Tibial nerve (tissue), 4 donors: ENCODE data around the gene GPC5. TPM values are rescaled to one million over a fixed set of nuclear protein-coding genes. Genes with fewer than 3 reads are reported as not detected.
"Not testable (repeated sequence)": the region's sequence is repeated elsewhere in the genome, so short reads cannot be mapped to it uniquely, and the experiment has no call there.

Experiments used
- DNase-seq, 2 donors: peaks; one replicate each; pipeline ENCODE4 v3.0.0-alpha.2; 2019; ENCODE audit warnings: low spot score in 2 of 2
- H3K27ac ChIP-seq, 4 donors: fragments of 200-600 bp; sonication (generic) in 3 of 4; one replicate each; pipeline ENCODE4 v1.5.1; 2017 to 2019; ENCODE audit warnings: mild to moderate bottlenecking in 1 of 4
- H3K27me3 ChIP-seq, 2 donors: fragments of 200-600 bp; sonication (generic) in 1 of 2; one replicate each; pipeline versions ENCODE4 v1.5.1 to v1.6.0; 2017 to 2019
- H3K36me3 ChIP-seq, 3 donors: fragments of 200-600 bp; sonication (generic); one replicate each; pipeline ENCODE4 v1.5.1; 2018 to 2019
- H3K4me1 ChIP-seq, 4 donors: fragments of 200-600 bp; sonication (generic) in 3 of 4; one replicate each; pipeline ENCODE4 v1.5.1; 2017 to 2019
- H3K4me3 ChIP-seq, 4 donors: fragments of 200-600 bp; sonication (generic) in 3 of 4; one replicate each; pipeline ENCODE4 v1.5.1; 2017 to 2019; ENCODE audit warnings: mild to moderate bottlenecking in 1 of 4, moderate library complexity in 1 of 4
- H3K9me3 ChIP-seq, 4 donors: fragments of 200-600 bp; sonication (generic) in 3 of 4; one replicate each; pipeline ENCODE4 v1.5.1; 2017 to 2019
- EP300 ChIP-seq, 2 donors: sonication (generic); formaldehyde crosslinking; IDR thresholded peaks; one replicate each; pipeline ENCODE4 v1.6.1; 2017; ENCODE audit warnings: antibody characterized with exemption in 2 of 2, mild to moderate bottlenecking in 1 of 2
- POLR2A ChIP-seq, 2 donors: fragments of 450-650 bp; IDR thresholded peaks; one replicate each; pipeline ENCODE4 v1.6.1; 2017; ENCODE audit warnings: antibody characterized with exemption in 2 of 2, mild to moderate bottlenecking in 2 of 2, moderate library complexity in 2 of 2
- WGBS, 2 donors: methylation state at CpG; one replicate each; pipeline ENCODE4 v1.1.5; 2018; 5-methylcytosine and 5-hydroxymethylcytosine counted together
- total RNA-seq, 4 donors: library from RNA; depleted of rRNA; stranded (reverse); fragments of >200 nt; gene quantifications; one replicate each; pipeline ENCODE4 v1.1.0, GENCODE V29; 2016
- TF ChIP-seq, protein P1 (sequence below), 5 experiments: fragments of 200-600 bp in 3 of 5; fragments of 450-650 bp in 2 of 5; sonication (generic) in 3 of 5; IDR thresholded peaks; one replicate each; pipeline ENCODE4 v1.5.1; 2016 to 2019; ENCODE audit warnings: antibody characterized with exemption in 5 of 5, mild to moderate bottlenecking in 3 of 5, moderate library complexity in 2 of 5

The GPC5 gene
- total RNA-seq, 4 donors from 2014 or later, result 3.7 to 5.7 (median 4.2) TPM; not detected in 1

- 38 to 44% methylated on average over 3 of the region's 3 CpGs for WGBS, 2 donors
- Histone ChIP-seq H3K27me3 (no peaks in the 10 kb centered on the region), H3K27ac (no peak overlapping the region), H3K36me3 (no peaks in the 10 kb centered on the region), H3K4me1 (no peaks in the 10 kb centered on the region), H3K9me3 (no peaks in the 10 kb centered on the region), H3K4me3 (no peak overlapping the region)
- TF ChIP-seq, protein P1, sequence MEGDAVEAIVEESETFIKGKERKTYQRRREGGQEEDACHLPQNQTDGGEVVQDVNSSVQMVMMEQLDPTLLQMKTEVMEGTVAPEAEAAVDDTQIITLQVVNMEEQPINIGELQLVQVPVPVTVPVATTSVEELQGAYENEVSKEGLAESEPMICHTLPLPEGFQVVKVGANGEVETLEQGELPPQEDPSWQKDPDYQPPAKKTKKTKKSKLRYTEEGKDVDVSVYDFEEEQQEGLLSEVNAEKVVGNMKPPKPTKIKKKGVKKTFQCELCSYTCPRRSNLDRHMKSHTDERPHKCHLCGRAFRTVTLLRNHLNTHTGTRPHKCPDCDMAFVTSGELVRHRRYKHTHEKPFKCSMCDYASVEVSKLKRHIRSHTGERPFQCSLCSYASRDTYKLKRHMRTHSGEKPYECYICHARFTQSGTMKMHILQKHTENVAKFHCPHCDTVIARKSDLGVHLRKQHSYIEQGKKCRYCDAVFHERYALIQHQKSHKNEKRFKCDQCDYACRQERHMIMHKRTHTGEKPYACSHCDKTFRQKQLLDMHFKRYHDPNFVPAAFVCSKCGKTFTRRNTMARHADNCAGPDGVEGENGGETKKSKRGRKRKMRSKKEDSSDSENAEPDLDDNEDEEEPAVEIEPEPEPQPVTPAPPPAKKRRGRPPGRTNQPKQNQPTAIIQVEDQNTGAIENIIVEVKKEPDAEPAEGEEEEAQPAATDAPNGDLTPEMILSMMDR (IDR thresholded peaks at IDR 0.05), result no peak
- no peak for TF ChIP-seq POLR2A (IDR thresholded peaks at IDR 0.05)
- no peak for TF ChIP-seq EP300 (IDR thresholded peaks at IDR 0.05)
- DNase-seq, result no peak
Measured at GRCh38 chr13:92262100-92262788, 863.8 kb downstream of the GPC5 start.

GRCh38 chr13:92265408-92265807 lies 867.0 kb downstream of the GPC5 start:
- H3K27me3 ChIP-seq, result no peaks in the 10 kb centered on the region
- no peak overlapping the region for H3K27ac ChIP-seq
- H3K36me3 ChIP-seq, result no peaks in the 10 kb centered on the region
- H3K4me1 ChIP-seq, result no peaks in the 10 kb centered on the region
- no peak overlapping the region for H3K4me3 ChIP-seq
- no peak for DNase-seq
- no peaks in the 10 kb centered on the region for H3K9me3 ChIP-seq
- 88% methylated on average over 1 of the region's 1 CpG for WGBS, 2 donors
- TF ChIP-seq, protein P1 (IDR thresholded peaks at IDR 0.05), result no peak
- TF ChIP-seq EP300 (IDR thresholded peaks at IDR 0.05), result no peak

GRCh38 chr13:92270990-92271389 lies 872.6 kb downstream of the GPC5 start:
- Histone ChIP-seq H3K36me3 (no peaks in the 10 kb centered on the region), H3K27ac (no peak overlapping the region)

DNA sequence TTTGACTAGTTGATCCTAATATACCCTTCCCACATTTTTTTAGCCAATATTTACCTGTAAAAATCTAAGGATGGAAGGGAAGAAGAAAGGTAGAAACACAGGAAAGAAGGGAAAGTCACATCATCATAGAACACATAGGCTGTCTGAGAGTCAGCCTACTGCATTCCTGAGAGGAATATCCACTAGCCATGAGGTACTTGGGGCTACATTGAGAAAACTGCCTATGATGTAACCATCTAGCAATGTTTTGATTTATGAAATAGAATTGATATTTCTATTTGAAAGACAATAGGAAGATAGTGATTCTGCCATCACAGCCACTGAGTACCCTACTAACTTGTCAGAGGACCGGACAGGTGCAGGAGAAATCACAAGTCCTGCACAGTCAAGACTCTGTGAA lies 873.8 kb downstream of the GPC5 start:
- H3K9me3 ChIP-seq, result no peaks in the 10 kb centered on the region
- WGBS, 2 donors, result 95 to 100% methylated on average over 1 of the region's 1 CpG
- TF ChIP-seq POLR2A (IDR thresholded peaks at IDR 0.05), result no peak
- TF ChIP-seq EP300 (IDR thresholded peaks at IDR 0.05), result no peak
- TF ChIP-seq, protein P1 (IDR thresholded peaks at IDR 0.05), result no peak
- H3K27me3 ChIP-seq, result no peaks in the 10 kb centered on the region
- no peaks in the 10 kb centered on the region for H3K36me3 ChIP-seq
- H3K27ac ChIP-seq, result no peak overlapping the region
- DNase-seq, result no peak
- H3K4me3 ChIP-seq, result no peak overlapping the region
- H3K4me1 ChIP-seq, result no peaks in the 10 kb centered on the region

More at GRCh38 chr13:92270990-92271389, 872.6 kb downstream of the GPC5 start:
- DNase-seq, result no peak
- WGBS, 2 donors, result 62 to 79% methylated on average over 1 of the region's 1 CpG
- no peak for TF ChIP-seq EP300 (IDR thresholded peaks at IDR 0.05)
- TF ChIP-seq POLR2A (IDR thresholded peaks at IDR 0.05), result no peak
- TF ChIP-seq, protein P1 (IDR thresholded peaks at IDR 0.05), result no peak
- Histone ChIP-seq H3K9me3 (no peaks in the 10 kb centered on the region), H3K27me3 (no peaks in the 10 kb centered on the region), H3K4me3 (no peak overlapping the region), H3K4me1 (no peaks in the 10 kb centered on the region)

DNA sequence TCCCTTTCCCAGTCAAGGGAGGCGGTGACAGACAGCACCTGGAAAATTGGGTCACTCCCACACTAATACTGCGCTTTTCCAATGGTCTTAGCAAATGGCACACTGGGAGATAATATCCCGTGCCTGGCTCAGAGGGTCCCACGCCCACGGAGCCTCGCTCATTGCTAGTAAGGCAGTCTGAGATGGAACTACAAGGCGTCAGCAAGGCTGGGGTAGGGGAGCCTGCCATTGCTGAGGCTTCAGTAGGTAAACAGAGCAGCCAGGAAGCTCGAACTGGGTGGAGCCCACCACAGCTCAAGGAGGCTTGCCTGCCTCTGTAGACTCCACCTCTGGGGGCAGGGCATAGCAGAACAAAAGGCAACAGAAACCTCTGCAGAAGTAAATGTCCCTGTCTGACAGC lies 882.6 kb downstream of the GPC5 start:
- H3K36me3 ChIP-seq, H3K4me3 ChIP-seq, H3K4me1 ChIP-seq, H3K27me3 ChIP-seq, H3K9me3 ChIP-seq, H3K27ac ChIP-seq, DNase-seq: not testable (repeated sequence)
- WGBS, 2 donors, result 78 to 84% methylated on average over 8 of the region's 8 CpGs

- WGBS, 2 donors, result 95 to 97% methylated on average over 23 to 29 of the region's 29 CpGs
Measured at GRCh38 chr13:92290718-92291307, 892.4 kb downstream of the GPC5 start.

GRCh38 chr13:92294533-92294932 lies 896.1 kb downstream of the GPC5 start:
- not testable (repeated sequence) for H3K27me3 ChIP-seq

More at GRCh38 chr13:92290718-92291307, 892.4 kb downstream of the GPC5 start:
- H3K36me3 ChIP-seq, DNase-seq, H3K27ac ChIP-seq, H3K27me3 ChIP-seq, H3K4me3 ChIP-seq, H3K4me1 ChIP-seq: not testable (repeated sequence)
- peaks cover 0 to 51% (median 3%) of the 10 kb centered on the region in 4 donors for H3K9me3 ChIP-seq

GRCh38 chr13:92296154-92296671 lies 897.8 kb downstream of the GPC5 start:
- peaks cover 0 to 23% (median 0%) of the 10 kb centered on the region in 4 donors for H3K9me3 ChIP-seq
- DNase-seq, H3K4me3 ChIP-seq, H3K27ac ChIP-seq, H3K36me3 ChIP-seq, H3K4me1 ChIP-seq, H3K27me3 ChIP-seq: not testable (repeated sequence)
- WGBS, 2 donors, result 83 to 91% methylated on average over 3 of the region's 3 CpGs

More at GRCh38 chr13:92294533-92294932, 896.1 kb downstream of the GPC5 start:
- 89 to 90% methylated on average over 5 of the region's 5 CpGs for WGBS, 2 donors
- H3K27ac ChIP-seq, H3K4me3 ChIP-seq, H3K4me1 ChIP-seq, H3K36me3 ChIP-seq, DNase-seq: not testable (repeated sequence)
- peaks cover 0 to 34% (median 0%) of the 10 kb centered on the region in 4 donors for H3K9me3 ChIP-seq
